Measurements from ENCODE around the gene TRPC5OS.

TRPC5OS gene

GRCh38 chrX:111896148-111896547 is 20.2 kb downstream of the TRPC5OS start:
- DNase-seq, result no peak

- peak in 1 of 51 donors; percentile 0 for DNase-seq
These were observed 38.6 kb downstream of the TRPC5OS start for GRCh38 chrX:111914398-111915090.

GRCh38 chrX:111917591-111917990 is 41.6 kb downstream of the TRPC5OS start:
- DNase-seq, result no peak

- no peak for DNase-seq
These were observed 52.5 kb downstream of the TRPC5OS start for GRCh38 chrX:111928456-111928855.
